OCI-LY1 (cell line): ENCODE results near the gene TMEM130.

Experiments used
- EZH2 ChIP-seq: fragments of 200-600 bp; sonication (generic), shearing (Covaris generic); IDR thresholded peaks from 2 replicates; pipeline ENCODE4 v1.8.0; 2017; ENCODE audit warnings: borderline replicate concordance, mixed run types, mild to moderate bottlenecking, antibody characterized with exemption, low read length, moderate library complexity, mixed read lengths
- TF ChIP-seq, protein P1 (sequence below): fragments of 200-600 bp; sonication (generic), shearing (Covaris generic); IDR thresholded peaks from 2 replicates; pipeline ENCODE4 v1.5.1; 2017; ENCODE audit warnings: mild to moderate bottlenecking, antibody characterized with exemption, low read length, moderate library complexity, mixed read lengths

DNA sequence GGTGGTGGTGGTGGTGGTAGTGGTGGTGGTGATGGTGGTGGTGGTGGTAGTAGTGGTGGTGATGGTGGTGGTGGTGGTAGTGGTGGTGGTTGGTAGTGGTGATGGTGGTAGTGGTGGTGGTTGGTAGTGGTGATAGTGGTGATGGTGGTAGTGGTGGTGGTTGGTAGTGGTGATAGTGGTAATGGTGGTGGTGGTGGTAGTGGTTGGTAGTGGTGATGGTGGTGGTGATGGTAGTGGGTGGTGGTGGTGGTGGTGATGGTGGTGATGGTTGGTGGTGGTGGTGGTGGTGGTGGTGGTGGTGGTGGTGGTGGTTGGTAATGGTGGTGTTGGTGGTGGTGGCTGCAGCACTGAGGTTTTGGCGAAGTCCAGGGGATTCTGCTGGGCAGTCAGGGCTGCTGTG is 58.5 kb downstream of the TMEM130 start:
- TF ChIP-seq, protein P1, sequence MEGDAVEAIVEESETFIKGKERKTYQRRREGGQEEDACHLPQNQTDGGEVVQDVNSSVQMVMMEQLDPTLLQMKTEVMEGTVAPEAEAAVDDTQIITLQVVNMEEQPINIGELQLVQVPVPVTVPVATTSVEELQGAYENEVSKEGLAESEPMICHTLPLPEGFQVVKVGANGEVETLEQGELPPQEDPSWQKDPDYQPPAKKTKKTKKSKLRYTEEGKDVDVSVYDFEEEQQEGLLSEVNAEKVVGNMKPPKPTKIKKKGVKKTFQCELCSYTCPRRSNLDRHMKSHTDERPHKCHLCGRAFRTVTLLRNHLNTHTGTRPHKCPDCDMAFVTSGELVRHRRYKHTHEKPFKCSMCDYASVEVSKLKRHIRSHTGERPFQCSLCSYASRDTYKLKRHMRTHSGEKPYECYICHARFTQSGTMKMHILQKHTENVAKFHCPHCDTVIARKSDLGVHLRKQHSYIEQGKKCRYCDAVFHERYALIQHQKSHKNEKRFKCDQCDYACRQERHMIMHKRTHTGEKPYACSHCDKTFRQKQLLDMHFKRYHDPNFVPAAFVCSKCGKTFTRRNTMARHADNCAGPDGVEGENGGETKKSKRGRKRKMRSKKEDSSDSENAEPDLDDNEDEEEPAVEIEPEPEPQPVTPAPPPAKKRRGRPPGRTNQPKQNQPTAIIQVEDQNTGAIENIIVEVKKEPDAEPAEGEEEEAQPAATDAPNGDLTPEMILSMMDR: no peak
- no peak for TF ChIP-seq EZH2
